GM21723 (cell line): ENCODE measurements around the gene GGA2.

Source experiments
- ATAC-seq: cut with Tn5 transposase; IDR thresholded peaks from one replicate; pipeline ENCODE4 v1.9.1; 2021; ENCODE audit warnings: mild to moderate bottlenecking, moderate library complexity; ENCODE audit not compliant: unreplicated experiment

GGA2 gene

DNA sequence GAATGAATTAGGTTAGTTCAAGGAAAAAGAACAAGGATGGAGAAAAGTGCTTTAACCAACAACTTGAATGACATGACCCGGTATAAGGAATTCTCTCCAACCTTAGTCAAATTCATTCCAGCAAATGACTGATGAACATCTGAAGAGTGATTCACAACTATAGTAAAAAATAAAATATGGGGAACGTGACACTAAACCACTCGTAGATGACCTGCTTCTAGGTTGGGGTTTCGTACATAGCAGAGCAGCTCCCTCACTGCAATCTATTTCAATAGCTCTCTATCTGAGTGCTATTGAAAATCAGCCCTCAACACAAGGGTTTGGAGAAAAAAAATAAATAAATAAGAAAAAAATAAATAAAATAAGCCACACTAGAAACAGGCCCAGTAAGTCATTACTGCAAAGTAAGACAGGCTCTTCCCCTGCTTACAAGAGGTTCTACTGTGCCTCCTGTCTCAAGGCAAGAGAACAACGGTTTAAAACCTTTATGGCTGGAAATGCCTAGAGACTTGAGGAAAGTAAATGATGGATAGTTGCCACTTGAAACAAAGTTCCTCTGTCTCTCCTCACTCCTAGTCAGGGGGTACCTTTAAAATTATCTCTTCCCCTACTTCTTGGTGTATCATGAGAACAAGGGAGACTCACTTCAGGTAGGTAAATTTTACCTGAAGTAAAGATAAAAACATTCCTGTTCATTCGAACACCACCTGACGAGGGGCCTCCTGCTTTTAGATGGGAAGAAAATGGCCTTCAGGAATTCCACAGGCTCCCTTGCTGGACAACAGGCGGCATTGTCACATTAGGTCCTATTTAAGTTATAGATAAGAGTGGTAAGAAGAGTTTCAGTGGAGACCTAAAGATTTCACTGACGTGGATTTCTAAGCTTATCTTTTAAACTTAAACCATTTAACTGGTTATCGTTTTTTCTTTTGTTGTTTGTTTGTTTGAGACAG is 77.8 kb downstream of the GGA2 start:
- no peak for ATAC-seq

DNA sequence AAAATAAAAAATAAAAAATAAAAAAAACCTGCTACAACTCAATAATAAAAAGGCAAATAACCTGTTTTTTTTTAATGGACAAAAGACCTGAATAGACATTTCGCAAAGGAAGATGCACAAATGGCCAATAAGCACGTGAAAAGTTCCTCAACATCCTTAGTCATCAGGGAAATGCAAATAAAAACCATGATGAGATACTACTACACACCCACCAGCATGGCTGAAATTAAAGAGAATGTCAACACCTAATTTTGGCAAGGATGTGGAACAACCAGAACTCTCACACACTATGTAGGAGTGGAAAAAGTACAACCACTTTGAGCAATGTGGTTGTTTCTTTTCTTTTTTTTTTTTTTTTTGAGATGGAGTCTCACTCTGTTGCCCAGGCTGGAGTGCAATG is 81.9 kb downstream of the GGA2 start:
- no peak for ATAC-seq

DNA sequence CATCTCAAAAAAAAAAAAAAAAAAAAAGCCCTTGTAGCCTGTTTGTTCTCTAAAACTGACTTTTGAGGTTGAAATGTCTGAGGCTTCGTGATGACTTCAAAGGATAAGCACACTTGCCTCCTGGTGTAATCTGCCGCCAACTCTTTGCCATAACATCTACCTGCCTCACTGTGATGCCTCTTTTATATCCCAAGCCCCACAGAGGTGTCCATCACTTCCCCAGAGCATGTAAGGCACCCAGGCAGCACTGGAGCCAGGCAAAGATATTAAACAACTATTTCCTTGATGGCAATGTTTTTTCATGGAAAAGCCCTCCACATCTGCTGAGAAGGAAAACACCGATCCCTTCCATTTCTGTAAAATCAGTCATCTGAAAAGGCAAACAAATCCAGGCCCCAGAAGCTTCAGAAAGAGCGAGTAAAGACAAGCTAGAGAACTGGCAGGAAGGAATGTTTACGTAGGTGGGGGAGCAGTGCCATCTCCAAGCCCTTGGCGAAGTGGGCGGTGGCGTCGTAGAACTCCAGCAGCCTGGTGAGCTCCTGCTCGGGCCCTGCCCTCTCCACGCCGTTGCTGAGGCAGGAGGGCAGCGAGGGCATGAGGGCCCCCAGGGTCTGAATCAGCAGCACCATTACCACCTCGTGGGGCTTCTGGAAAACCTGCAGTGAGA is 85.9 kb downstream of the GGA2 start:
- no peak for ATAC-seq

DNA sequence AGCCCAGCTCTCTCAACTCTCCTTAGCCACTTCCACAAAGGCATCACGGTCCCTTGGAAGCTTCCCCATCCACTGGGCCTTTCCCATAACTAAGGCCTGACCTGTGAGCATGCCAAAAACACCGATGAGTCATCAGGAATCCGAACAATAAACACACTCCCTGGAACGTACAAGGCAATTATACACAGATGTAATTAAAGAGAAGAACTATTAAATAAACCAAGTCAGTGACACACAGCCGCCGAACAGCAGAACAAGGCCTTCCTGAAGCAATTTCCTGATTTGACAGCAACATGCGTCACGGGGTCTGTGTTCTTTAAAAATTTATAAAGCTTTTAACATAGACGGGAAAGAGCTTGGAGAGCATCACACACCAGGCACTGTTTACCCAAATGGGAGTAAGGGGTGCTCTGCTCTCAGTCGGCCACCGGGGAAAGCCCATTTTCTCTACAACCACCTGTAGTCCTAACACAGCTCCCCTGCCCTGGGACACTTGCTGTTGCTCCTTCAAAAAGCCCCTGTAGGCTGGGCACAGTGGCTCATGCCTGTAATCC is 86.7 kb downstream of the GGA2 start:
- no peak for ATAC-seq

DNA sequence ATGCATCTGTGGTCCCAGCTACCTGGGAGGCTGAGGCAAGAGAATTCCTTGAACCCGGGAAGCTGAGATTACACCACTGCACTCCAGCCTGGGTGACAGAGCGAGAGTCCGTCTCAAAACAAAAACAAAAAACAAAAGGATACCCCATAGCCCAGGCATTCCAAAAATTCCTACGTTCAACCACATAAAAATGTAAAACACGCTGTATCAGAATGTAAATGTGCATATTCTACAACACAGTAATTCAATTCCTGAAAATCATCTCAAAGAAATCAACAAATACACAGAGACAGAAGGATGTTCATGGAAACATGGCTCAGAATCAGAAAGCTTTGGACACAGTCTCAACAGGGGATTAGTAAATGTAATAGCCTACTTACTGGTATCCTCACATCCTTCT is 90.3 kb downstream of the GGA2 start:
- no peak for ATAC-seq

DNA sequence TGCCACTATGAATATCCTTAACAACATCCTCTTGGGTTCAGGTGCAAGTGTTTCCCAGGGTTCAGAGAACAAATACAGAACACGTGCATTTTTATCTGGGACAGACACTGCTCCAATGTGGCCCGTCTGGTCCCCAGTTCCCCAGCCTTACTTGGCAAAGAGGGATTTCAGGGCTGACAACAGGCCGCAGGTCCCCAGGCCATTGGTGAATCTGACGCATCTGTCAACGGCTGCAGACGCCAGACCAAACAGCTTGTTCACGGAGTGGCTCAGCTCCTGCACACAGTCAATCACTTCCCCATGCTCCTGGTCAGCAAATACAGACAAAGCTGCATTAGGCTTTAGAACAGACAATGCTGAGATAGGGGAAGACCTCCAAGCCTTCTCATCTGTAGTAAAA is 93.5 kb downstream of the GGA2 start:
- no peak for ATAC-seq

DNA sequence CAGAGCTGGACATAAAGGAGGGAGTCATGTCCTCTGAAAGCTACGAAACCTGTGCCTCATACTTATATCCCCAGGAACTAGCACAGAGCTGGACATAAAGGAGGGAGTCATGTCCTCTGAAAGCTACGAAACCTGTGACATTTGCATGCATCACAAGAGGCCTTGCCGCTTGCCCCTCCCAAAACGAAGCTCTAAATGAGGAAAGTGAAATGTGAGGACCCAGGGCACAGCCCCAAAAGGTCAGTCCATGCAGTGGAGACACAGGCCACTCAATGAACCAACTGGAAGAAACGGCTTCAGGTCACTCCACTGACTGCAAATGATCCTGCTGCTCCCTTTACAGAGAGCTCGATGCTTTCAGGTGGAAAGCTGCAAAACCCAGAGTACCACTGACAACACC is 95.6 kb downstream of the GGA2 start:
- ATAC-seq: no peak
